MM.1S (cell line): ENCODE data around the gene TRIM71.

Experiments
- EZH2phosphoT487 ChIP-seq: fragments of 300-600 bp; sonication (generic); IDR thresholded peaks from 2 replicates; pipeline ENCODE4 v1.6.1; 2018; ENCODE audit warnings: antibody characterized with exemption, low read length
- TF ChIP-seq, protein P1 (sequence below): fragments of 300-600 bp; sonication (generic); IDR thresholded peaks from 2 replicates; pipeline ENCODE4 v1.5.1; 2016; ENCODE audit warnings: antibody characterized with exemption, low read length, mixed read lengths

DNA sequence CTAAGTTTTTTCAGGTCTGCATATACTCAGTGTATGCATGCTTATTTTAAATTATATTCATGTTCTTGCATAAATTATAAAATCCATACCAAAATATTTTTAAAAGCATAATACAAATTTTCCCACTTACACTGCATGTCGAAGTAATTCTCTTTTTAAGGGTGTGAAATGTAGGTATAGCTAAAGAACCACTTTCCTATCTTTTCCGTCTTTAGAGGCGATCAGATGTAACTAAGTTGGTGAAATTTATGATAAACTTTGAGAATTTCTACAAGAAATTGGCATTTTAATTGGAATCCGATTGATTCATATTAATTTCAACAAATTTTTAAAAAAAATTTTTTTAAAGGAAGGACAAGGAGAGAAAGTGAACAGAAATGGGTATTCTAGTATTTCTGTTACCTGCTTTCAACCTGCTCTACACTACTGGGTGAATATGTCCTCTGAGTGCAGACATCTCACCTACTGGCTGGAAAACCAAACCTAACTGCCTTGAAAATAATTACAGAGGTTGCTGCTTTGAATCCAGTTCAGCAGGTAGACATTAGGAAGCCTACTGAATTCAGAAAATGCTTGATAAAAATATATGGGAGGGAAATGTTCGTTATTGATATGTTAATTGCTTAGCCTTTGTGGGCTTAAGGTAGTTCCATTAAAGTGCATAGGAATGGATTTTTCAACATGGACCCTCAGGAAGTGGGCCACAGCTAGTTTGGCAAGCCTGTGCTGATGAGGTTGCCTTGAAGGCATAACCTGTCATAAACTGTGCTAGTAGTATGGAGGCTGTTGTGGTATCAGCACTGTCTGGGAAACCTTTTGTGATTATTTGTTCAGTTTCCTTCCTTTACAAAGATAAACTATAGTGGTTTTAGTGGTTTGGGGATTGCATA, 5.1 kb downstream of the TRIM71 start:
- no peak for TF ChIP-seq EZH2phosphoT487
- TF ChIP-seq, protein P1, sequence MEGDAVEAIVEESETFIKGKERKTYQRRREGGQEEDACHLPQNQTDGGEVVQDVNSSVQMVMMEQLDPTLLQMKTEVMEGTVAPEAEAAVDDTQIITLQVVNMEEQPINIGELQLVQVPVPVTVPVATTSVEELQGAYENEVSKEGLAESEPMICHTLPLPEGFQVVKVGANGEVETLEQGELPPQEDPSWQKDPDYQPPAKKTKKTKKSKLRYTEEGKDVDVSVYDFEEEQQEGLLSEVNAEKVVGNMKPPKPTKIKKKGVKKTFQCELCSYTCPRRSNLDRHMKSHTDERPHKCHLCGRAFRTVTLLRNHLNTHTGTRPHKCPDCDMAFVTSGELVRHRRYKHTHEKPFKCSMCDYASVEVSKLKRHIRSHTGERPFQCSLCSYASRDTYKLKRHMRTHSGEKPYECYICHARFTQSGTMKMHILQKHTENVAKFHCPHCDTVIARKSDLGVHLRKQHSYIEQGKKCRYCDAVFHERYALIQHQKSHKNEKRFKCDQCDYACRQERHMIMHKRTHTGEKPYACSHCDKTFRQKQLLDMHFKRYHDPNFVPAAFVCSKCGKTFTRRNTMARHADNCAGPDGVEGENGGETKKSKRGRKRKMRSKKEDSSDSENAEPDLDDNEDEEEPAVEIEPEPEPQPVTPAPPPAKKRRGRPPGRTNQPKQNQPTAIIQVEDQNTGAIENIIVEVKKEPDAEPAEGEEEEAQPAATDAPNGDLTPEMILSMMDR = no peak
